ENCODE data around the gene CPT1A. TPM values are rescaled to one million over a fixed set of nuclear protein-coding genes. Genes with fewer than 3 reads are reported as not detected.

CPT1A gene
- total RNA-seq, 1 experiment from 2014 or later: 153 TPM

GRCh38 chr11:68761801-68762200 is 79.9 kb downstream of the CPT1A start:
- DNase-seq (ENCODE audit: low read depth, low spot score) (no peak), ATAC-seq (no peak)
- no peak overlapping the region for H3K4me3 ChIP-seq (ENCODE audit: low read depth in 2 of 2, low read length in 2 of 2)
- POLR2A ChIA-PET: no interaction called here
- TF ChIP-seq, protein P1, sequence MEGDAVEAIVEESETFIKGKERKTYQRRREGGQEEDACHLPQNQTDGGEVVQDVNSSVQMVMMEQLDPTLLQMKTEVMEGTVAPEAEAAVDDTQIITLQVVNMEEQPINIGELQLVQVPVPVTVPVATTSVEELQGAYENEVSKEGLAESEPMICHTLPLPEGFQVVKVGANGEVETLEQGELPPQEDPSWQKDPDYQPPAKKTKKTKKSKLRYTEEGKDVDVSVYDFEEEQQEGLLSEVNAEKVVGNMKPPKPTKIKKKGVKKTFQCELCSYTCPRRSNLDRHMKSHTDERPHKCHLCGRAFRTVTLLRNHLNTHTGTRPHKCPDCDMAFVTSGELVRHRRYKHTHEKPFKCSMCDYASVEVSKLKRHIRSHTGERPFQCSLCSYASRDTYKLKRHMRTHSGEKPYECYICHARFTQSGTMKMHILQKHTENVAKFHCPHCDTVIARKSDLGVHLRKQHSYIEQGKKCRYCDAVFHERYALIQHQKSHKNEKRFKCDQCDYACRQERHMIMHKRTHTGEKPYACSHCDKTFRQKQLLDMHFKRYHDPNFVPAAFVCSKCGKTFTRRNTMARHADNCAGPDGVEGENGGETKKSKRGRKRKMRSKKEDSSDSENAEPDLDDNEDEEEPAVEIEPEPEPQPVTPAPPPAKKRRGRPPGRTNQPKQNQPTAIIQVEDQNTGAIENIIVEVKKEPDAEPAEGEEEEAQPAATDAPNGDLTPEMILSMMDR (IDR thresholded peaks at IDR 0.05): no peak
- no peak for TF ChIP-seq SIN3A (IDR thresholded peaks at IDR 0.05; ENCODE audit: borderline replicate concordance, insufficient read depth, low read depth, low read length)
- no peak for TF ChIP-seq TCF7L2 (IDR thresholded peaks at IDR 0.05; ENCODE audit: low read depth, low read length)
- H3K27ac ChIP-seq (ENCODE audit: low read length): no peak overlapping the region
- intact Hi-C loops (cut with micrococcal nuclease; ENCODE audit: unreplicated experiment): no loop called here
- CTCF ChIA-PET: no interaction called here
- no TSS peak for BruUV-seq (replicated peaks)
- no peaks in the 10 kb centered on the region for H3K27me3 ChIP-seq (ENCODE audit: control insufficient read depth, insufficient read depth, low read length)
- no peaks in the 10 kb centered on the region for H3K4me1 ChIP-seq (ENCODE audit: control insufficient read depth, insufficient read depth, low read length)
- in situ Hi-C loops (cut with HindIII; ENCODE audit: low pct_unique_long_range_greater_than_20kb, low sequenced_read_pairs): no loop called here
- peaks cover 15% of the 10 kb centered on the region for H3K36me3 ChIP-seq (ENCODE audit: control insufficient read depth, insufficient read depth, low read length)
- no peaks in the 10 kb centered on the region for H3K9me3 ChIP-seq (ENCODE audit: control insufficient read depth, insufficient read depth, low read depth, low read length)

- Histone ChIP-seq H3K4me3 (ENCODE audit: low read depth in 2 of 2, low read length in 2 of 2) (no peak overlapping the region), H3K27me3 (ENCODE audit: control insufficient read depth, insufficient read depth, low read length) (no peaks in the 10 kb centered on the region), H3K27ac (ENCODE audit: low read length) (no peak overlapping the region), H3K4me1 (ENCODE audit: control insufficient read depth, insufficient read depth, low read length) (no peaks in the 10 kb centered on the region), H3K9me3 (ENCODE audit: control insufficient read depth, insufficient read depth, low read depth, low read length) (no peaks in the 10 kb centered on the region), H3K36me3 (ENCODE audit: control insufficient read depth, insufficient read depth, low read length) (peaks cover 15% of the 10 kb centered on the region)
- POLR2A ChIA-PET: no interaction called here
- no peak for DNase-seq (ENCODE audit: low read depth, low spot score)
- TF ChIP-seq, protein P1 (IDR thresholded peaks at IDR 0.05): no peak
- no peak for TF ChIP-seq REST (IDR thresholded peaks at IDR 0.05; ENCODE audit: insufficient read depth in 1 of 2, low read depth in 2 of 2, low read length in 1 of 2)
- no peak for TF ChIP-seq SIN3A (IDR thresholded peaks at IDR 0.05; ENCODE audit: borderline replicate concordance, insufficient read depth, low read depth, low read length)
- no peak for TF ChIP-seq TCF7L2 (IDR thresholded peaks at IDR 0.05; ENCODE audit: low read depth, low read length)
- no peak for TF ChIP-seq POLR2AphosphoS5 (IDR thresholded peaks at IDR 0.05; ENCODE audit: low read depth, low read length)
- BruUV-seq (replicated peaks): no TSS peak
- CTCF ChIA-PET: no interaction called here
- no peak for ATAC-seq
- in situ Hi-C loops (cut with HindIII; ENCODE audit: low pct_unique_long_range_greater_than_20kb, low sequenced_read_pairs) (no loop called here), intact Hi-C loops (cut with micrococcal nuclease; ENCODE audit: unreplicated experiment) (no loop called here)
Observed at GRCh38 chr11:68759991-68760390, 81.7 kb downstream of the CPT1A start.
